ENCODE data around the gene TBC1D1. TPM values are rescaled to one million over a fixed set of nuclear protein-coding genes. Genes with fewer than 3 reads are reported as not detected.

TBC1D1 gene
- total RNA-seq, 1 experiment from 2014 or later = 56.0 TPM

DNA sequence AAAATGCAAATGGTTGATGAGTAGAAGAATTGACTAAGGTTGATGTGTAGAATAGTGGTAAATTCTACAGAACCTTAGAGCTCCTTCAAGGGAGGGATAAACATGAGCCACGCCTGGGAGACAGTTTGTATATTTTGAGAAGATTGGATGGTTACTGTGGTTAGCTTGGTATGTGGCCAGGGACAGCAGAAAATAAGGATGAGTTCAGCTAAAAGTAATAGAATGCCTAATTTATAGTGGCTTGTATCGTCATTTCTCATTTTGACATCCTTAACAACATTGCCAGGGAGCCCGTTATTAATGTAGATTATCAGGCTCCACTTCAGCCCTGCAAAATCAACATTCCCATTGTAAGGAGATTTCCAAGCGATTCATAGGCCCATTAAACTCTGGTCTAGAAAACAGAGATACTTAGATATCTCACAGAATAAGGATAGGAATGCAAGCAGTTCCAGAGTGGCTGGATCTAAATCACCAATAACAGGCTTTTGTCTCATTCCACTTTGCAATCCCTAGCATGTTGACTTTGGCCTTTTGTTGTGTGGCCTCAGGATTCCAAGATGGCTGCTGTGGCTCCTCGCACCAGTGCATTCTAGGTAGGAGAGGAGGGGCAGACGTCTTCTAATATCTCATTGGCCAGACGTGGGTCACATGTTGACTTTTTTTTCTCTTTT is 62.9 kb downstream of the TBC1D1 start:
- ChIA-PET POLR2A (no interaction called here), CTCF (no interaction called here)
- Histone ChIP-seq H3K27me3 (ENCODE audit: control insufficient read depth, insufficient read depth, low read length) (no peaks in the 10 kb centered on the region), H3K36me3 (ENCODE audit: control insufficient read depth, insufficient read depth, low read length) (no peaks in the 10 kb centered on the region), H3K27ac (ENCODE audit: low read length) (no peak overlapping the region), H3K9me3 (ENCODE audit: control insufficient read depth, insufficient read depth, low read depth, low read length) (no peaks in the 10 kb centered on the region), H3K4me1 (ENCODE audit: control insufficient read depth, insufficient read depth, low read length) (no peaks in the 10 kb centered on the region), H3K4me3 (ENCODE audit: low read depth in 2 of 2, low read length in 2 of 2) (no peak overlapping the region)
- TF ChIP-seq POLR2AphosphoS5 (IDR thresholded peaks at IDR 0.05; ENCODE audit: low read depth, low read length) (no peak), TCF7L2 (IDR thresholded peaks at IDR 0.05; ENCODE audit: low read depth, low read length) (no peak), SIN3A (IDR thresholded peaks at IDR 0.05; ENCODE audit: borderline replicate concordance, insufficient read depth, low read depth, low read length) (no peak)
- TF ChIP-seq, protein P1, sequence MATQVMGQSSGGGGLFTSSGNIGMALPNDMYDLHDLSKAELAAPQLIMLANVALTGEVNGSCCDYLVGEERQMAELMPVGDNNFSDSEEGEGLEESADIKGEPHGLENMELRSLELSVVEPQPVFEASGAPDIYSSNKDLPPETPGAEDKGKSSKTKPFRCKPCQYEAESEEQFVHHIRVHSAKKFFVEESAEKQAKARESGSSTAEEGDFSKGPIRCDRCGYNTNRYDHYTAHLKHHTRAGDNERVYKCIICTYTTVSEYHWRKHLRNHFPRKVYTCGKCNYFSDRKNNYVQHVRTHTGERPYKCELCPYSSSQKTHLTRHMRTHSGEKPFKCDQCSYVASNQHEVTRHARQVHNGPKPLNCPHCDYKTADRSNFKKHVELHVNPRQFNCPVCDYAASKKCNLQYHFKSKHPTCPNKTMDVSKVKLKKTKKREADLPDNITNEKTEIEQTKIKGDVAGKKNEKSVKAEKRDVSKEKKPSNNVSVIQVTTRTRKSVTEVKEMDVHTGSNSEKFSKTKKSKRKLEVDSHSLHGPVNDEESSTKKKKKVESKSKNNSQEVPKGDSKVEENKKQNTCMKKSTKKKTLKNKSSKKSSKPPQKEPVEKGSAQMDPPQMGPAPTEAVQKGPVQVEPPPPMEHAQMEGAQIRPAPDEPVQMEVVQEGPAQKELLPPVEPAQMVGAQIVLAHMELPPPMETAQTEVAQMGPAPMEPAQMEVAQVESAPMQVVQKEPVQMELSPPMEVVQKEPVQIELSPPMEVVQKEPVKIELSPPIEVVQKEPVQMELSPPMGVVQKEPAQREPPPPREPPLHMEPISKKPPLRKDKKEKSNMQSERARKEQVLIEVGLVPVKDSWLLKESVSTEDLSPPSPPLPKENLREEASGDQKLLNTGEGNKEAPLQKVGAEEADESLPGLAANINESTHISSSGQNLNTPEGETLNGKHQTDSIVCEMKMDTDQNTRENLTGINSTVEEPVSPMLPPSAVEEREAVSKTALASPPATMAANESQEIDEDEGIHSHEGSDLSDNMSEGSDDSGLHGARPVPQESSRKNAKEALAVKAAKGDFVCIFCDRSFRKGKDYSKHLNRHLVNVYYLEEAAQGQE (IDR thresholded peaks at IDR 0.05; ENCODE audit: insufficient read depth in 1 of 2, low read depth in 2 of 2, low read length in 1 of 2) = no peak
- TF ChIP-seq, protein P2, sequence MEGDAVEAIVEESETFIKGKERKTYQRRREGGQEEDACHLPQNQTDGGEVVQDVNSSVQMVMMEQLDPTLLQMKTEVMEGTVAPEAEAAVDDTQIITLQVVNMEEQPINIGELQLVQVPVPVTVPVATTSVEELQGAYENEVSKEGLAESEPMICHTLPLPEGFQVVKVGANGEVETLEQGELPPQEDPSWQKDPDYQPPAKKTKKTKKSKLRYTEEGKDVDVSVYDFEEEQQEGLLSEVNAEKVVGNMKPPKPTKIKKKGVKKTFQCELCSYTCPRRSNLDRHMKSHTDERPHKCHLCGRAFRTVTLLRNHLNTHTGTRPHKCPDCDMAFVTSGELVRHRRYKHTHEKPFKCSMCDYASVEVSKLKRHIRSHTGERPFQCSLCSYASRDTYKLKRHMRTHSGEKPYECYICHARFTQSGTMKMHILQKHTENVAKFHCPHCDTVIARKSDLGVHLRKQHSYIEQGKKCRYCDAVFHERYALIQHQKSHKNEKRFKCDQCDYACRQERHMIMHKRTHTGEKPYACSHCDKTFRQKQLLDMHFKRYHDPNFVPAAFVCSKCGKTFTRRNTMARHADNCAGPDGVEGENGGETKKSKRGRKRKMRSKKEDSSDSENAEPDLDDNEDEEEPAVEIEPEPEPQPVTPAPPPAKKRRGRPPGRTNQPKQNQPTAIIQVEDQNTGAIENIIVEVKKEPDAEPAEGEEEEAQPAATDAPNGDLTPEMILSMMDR (IDR thresholded peaks at IDR 0.05) = no peak
- DNase-seq (ENCODE audit: low read depth, low spot score) (no peak), ATAC-seq (no peak)
- no TSS peak for BruUV-seq (replicated peaks)
- in situ Hi-C loops (cut with HindIII; ENCODE audit: low pct_unique_long_range_greater_than_20kb, low sequenced_read_pairs) = no loop called here
- intact Hi-C loops (cut with micrococcal nuclease; ENCODE audit: unreplicated experiment) = no loop called here

DNA sequence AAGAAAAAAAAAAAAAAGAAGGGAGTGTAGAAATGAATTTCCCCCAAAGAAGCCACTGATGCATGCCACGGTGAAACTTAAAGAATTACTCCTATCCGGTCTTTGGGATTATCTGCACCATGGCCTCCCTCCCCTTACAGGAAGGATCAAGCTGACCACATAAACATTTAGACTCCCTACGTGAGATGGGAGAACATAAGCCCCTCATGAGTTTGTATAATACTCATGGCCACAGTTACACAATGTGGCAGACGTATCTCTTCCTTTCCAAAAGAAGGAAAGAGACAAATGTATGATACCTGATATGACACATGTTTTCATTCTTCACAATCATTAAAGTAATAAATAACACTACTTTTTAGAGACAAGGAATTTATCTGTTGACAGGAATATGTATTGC is 66.1 kb downstream of the TBC1D1 start:
- TF ChIP-seq, protein P1 (IDR thresholded peaks at IDR 0.05; ENCODE audit: insufficient read depth in 1 of 2, low read depth in 2 of 2, low read length in 1 of 2) = no peak
- no peak for TF ChIP-seq POLR2AphosphoS5 (IDR thresholded peaks at IDR 0.05; ENCODE audit: low read depth, low read length)
- no TSS peak for BruUV-seq (replicated peaks)
- no peaks in the 10 kb centered on the region for H3K9me3 ChIP-seq (ENCODE audit: control insufficient read depth, insufficient read depth, low read depth, low read length)
- DNase-seq (ENCODE audit: low read depth, low spot score) = no peak
- ChIA-PET POLR2A (no interaction called here), CTCF (no interaction called here)
- H3K27me3 ChIP-seq (ENCODE audit: control insufficient read depth, insufficient read depth, low read length) = no peaks in the 10 kb centered on the region
- H3K27ac ChIP-seq (ENCODE audit: low read length) = no peak overlapping the region
- H3K36me3 ChIP-seq (ENCODE audit: control insufficient read depth, insufficient read depth, low read length) = no peaks in the 10 kb centered on the region
- in situ Hi-C loops (cut with HindIII; ENCODE audit: low pct_unique_long_range_greater_than_20kb, low sequenced_read_pairs) (no loop called here), intact Hi-C loops (cut with micrococcal nuclease; ENCODE audit: unreplicated experiment) (no loop called here)
- ATAC-seq = no peak
- no peaks in the 10 kb centered on the region for H3K4me1 ChIP-seq (ENCODE audit: control insufficient read depth, insufficient read depth, low read length)
- no peak overlapping the region for H3K4me3 ChIP-seq (ENCODE audit: low read depth in 2 of 2, low read length in 2 of 2)
